H9 (cell line): ENCODE data around the gene WASHC3. TPM values are rescaled to one million over a fixed set of nuclear protein-coding genes. Genes with fewer than 3 reads are reported as not detected.

Source experiments
- DNase-seq: peaks from one replicate; pipeline ENCODE4 v3.0.0-alpha.2; 2017
- H2AFZ ChIP-seq: one replicate; pipeline ENCODE4 v1.6.1; 2013; ENCODE audit warnings: mild to moderate bottlenecking, low read length, control low read depth, moderate library complexity
- H2AK5ac ChIP-seq: 2 replicates; pipeline ENCODE4 v1.6.1; 2013; ENCODE audit warnings: low read length, control low read depth, mixed read lengths; ENCODE audit not compliant: insufficient read length
- H2BK120ac ChIP-seq: one replicate; pipeline ENCODE4 v1.6.1; 2013; ENCODE audit warnings: low read depth, mild to moderate bottlenecking, low read length, control low read depth, inconsistent platforms; ENCODE audit not compliant: poor library complexity, severe bottlenecking
- H2BK12ac ChIP-seq: 2 replicates; pipeline ENCODE4 v1.6.1; 2013; ENCODE audit warnings: low read length, control low read depth, mixed read lengths, low read depth; ENCODE audit not compliant: insufficient read length
- H2BK15ac ChIP-seq: 2 replicates; pipeline ENCODE4 v1.6.1; 2013; ENCODE audit warnings: low read depth, low read length, control low read depth
- H2BK20ac ChIP-seq: one replicate; pipeline ENCODE4 v1.6.1; 2013; ENCODE audit warnings: low read depth, mild to moderate bottlenecking, low read length, control low read depth, inconsistent platforms; ENCODE audit not compliant: poor library complexity, severe bottlenecking
- H2BK5ac ChIP-seq: 2 replicates; pipeline ENCODE4 v1.6.1; 2013; ENCODE audit warnings: low read length, control low read depth, mixed read lengths; ENCODE audit not compliant: insufficient read length
- H3K14ac ChIP-seq: 2 replicates; pipeline ENCODE4 v1.6.1; 2013; ENCODE audit warnings: low read length, control low read depth; ENCODE audit not compliant: insufficient read depth
- H3K18ac ChIP-seq: 2 replicates; pipeline ENCODE4 v1.6.1; 2013; ENCODE audit warnings: low read depth, mild to moderate bottlenecking, mixed read lengths, low read length, control low read depth; ENCODE audit not compliant: insufficient read length
- H3K23ac ChIP-seq: 2 replicates; pipeline ENCODE4 v1.6.1; 2013; ENCODE audit warnings: low read length, control low read depth, mixed read lengths, low read depth; ENCODE audit not compliant: insufficient read length
- H3K23me2 ChIP-seq: 2 replicates; pipeline ENCODE4 v1.6.1; 2013; ENCODE audit warnings: low read depth, mild to moderate bottlenecking, mixed read lengths, low read length, control low read depth; ENCODE audit not compliant: insufficient read length, poor library complexity, severe bottlenecking
- H3K27ac ChIP-seq: 2 replicates; pipeline ENCODE4 v1.5.1; 2013; ENCODE audit warnings: low read length, control low read depth, mixed read lengths, low read depth; ENCODE audit not compliant: insufficient read length
- H3K27me3 ChIP-seq: 2 replicates; pipeline ENCODE4 v1.6.1; 2013; ENCODE audit warnings: low read length, control low read depth, inconsistent platforms; ENCODE audit not compliant: insufficient read depth
- H3K4ac ChIP-seq: 2 replicates; pipeline ENCODE4 v1.6.1; 2013; ENCODE audit warnings: low read depth, mild to moderate bottlenecking, control low read depth, inconsistent platforms, low read length, moderate library complexity
- H3K4me1 ChIP-seq: 2 replicates; pipeline ENCODE4 v1.6.1; 2013; ENCODE audit warnings: low read length, control low read depth, inconsistent platforms; ENCODE audit not compliant: insufficient read depth
- H3K4me2 ChIP-seq: 2 replicates; pipeline ENCODE4 v1.6.1; 2013; ENCODE audit warnings: low read length, control low read depth, mixed read lengths; ENCODE audit not compliant: insufficient read length, insufficient read depth
- H3K56ac ChIP-seq: 2 replicates; pipeline ENCODE4 v1.6.1; 2013; ENCODE audit warnings: low read depth, mild to moderate bottlenecking, mixed read lengths, low read length, control low read depth; ENCODE audit not compliant: insufficient read length
- H3K79me1 ChIP-seq: 2 replicates; pipeline ENCODE4 v1.6.1; 2013; ENCODE audit warnings: low read depth, mild to moderate bottlenecking, moderate library complexity, low read length, control low read depth, inconsistent platforms; ENCODE audit not compliant: insufficient read depth, poor library complexity, severe bottlenecking
- H3K79me2 ChIP-seq: 2 replicates; pipeline ENCODE4 v1.6.1; 2013; ENCODE audit warnings: low read length, control low read depth, inconsistent platforms; ENCODE audit not compliant: insufficient read depth
- H3K9ac ChIP-seq: 2 replicates; pipeline ENCODE4 v1.6.1; 2013; ENCODE audit warnings: low read length, control low read depth, mixed read lengths; ENCODE audit not compliant: insufficient read length; ENCODE audit errors: extremely low read depth
- H3K9me3 ChIP-seq: one replicate; pipeline ENCODE4 v1.6.1; 2013; ENCODE audit warnings: low read depth, low read length, inconsistent platforms; ENCODE audit not compliant: control insufficient read depth
- H3T11ph ChIP-seq: one replicate; pipeline ENCODE4 v1.6.1; 2013; ENCODE audit warnings: mild to moderate bottlenecking, low read length, control low read depth, inconsistent platforms
- H4K20me1 ChIP-seq: one replicate; pipeline ENCODE4 v1.6.1; 2013; ENCODE audit not compliant: control insufficient read depth, insufficient read length, insufficient read depth
- H4K5ac ChIP-seq: 2 replicates; pipeline ENCODE4 v1.6.1; 2013; ENCODE audit warnings: low read depth, mild to moderate bottlenecking, mixed read lengths, low read length, control low read depth; ENCODE audit not compliant: insufficient read length
- H4K8ac ChIP-seq: replicated peaks from 2 replicates; pipeline ENCODE4 v1.6.1; 2013; ENCODE audit warnings: low read length, control low read depth, mixed read lengths, low read depth; ENCODE audit not compliant: insufficient read length
- H4K91ac ChIP-seq: 2 replicates; pipeline ENCODE4 v1.6.1; 2013; ENCODE audit warnings: low read depth, mild to moderate bottlenecking, moderate library complexity, mixed read lengths, low read length, control low read depth; ENCODE audit not compliant: insufficient read length
- H3K27ac Mint-ChIP-seq, 3 experiments: 2 replicates in 2 of 3; 3 replicates in 1 of 3; pipeline ENCODE4 v1.8.0; 2020 to 2021; ENCODE audit warnings: mixed read lengths in 3 of 3, mild to moderate bottlenecking in 1 of 3, moderate library complexity in 1 of 3
- H3K27me3 Mint-ChIP-seq: 2 replicates; pipeline ENCODE4 v1.8.0; 2021; ENCODE audit warnings: low read depth, mild to moderate bottlenecking, moderate library complexity, mixed read lengths
- H3K36me3 Mint-ChIP-seq, 3 experiments: 2 replicates in 2 of 3; 3 replicates in 1 of 3; pipeline ENCODE4 v1.8.0; 2020 to 2021; ENCODE audit warnings: low read depth in 3 of 3, mixed read lengths in 3 of 3; ENCODE audit not compliant: insufficient read depth in 1 of 3
- H3K4me1 Mint-ChIP-seq, 2 experiments: 2 replicates each; pipeline ENCODE4 v1.8.0; 2020; ENCODE audit warnings: mixed read lengths in 2 of 2
- H3K4me3 Mint-ChIP-seq, 2 experiments: 2 replicates in 1 of 2; 3 replicates in 1 of 2; pipeline ENCODE4 v1.8.0; 2020 to 2021; ENCODE audit warnings: mild to moderate bottlenecking in 2 of 2, mixed read lengths in 2 of 2, moderate library complexity in 1 of 2
- H3K9me3 Mint-ChIP-seq, 2 experiments: 2 replicates in 1 of 2; 3 replicates in 1 of 2; pipeline ENCODE4 v1.8.0; 2020; ENCODE audit warnings: mild to moderate bottlenecking in 2 of 2, mixed read lengths in 2 of 2, moderate library complexity in 1 of 2
- CTCF ChIP-seq: fragments of 200-600 bp; sonication (generic); conservative IDR thresholded peaks from 3 replicates; pipeline ENCODE4 v1.8.0; 2021; ENCODE audit warnings: antibody characterized with exemption, mild to moderate bottlenecking
- WGBS: extraction: QIAGEN DNeasy Blood & Tissue Kit; methylation state at CpG from one replicate; pipeline ENCODE4 v1.1.7; 2013; ENCODE audit warnings: missing lambda C conversion rate, low lambda C conversion rate, mixed read lengths; ENCODE audit not compliant: insufficient read length; ENCODE audit errors: extremely low coverage; 5-methylcytosine and 5-hydroxymethylcytosine counted together
- total RNA-seq: library from RNA; stranded (reverse); gene quantifications from 2 replicates; pipeline ENCODE4 v1.2.1, GENCODE V29; 2021

WASHC3 gene
- total RNA-seq, 1 experiment from 2014 or later = 14.1 TPM

GRCh38 chr12:102064476-102064875, 2.7 kb upstream of the WASHC3 start:
- Mint-ChIP-seq H3K27me3 (no peaks in the 10 kb centered on the region), H3K4me3 (no peak overlapping the region), H3K27ac (no peak overlapping the region), H3K36me3 (no peaks in the 10 kb centered on the region), H3K9me3 (no peaks in the 10 kb centered on the region), H3K4me1 (peaks cover 6 to 8% of the 10 kb centered on the region in 2 experiments; a peak in 3 of 4 replicates)
- Histone ChIP-seq H2BK5ac (no peak overlapping the region), H3K79me1 (no peaks in the 10 kb centered on the region), H2AFZ (no peak overlapping the region), H4K20me1 (no peaks in the 10 kb centered on the region), H4K5ac (no peak overlapping the region), H2BK20ac (no peak overlapping the region), H3K4me2 (no peak overlapping the region), H2BK120ac (no peak overlapping the region), H3K18ac (no peak overlapping the region), H3K27me3 (no peaks in the 10 kb centered on the region), H3K56ac (no peak overlapping the region), H3K9ac (no peak overlapping the region), H3K4ac (no peak overlapping the region), H4K91ac (no peak overlapping the region), H3T11ph (no peak overlapping the region), H3K9me3 (no peaks in the 10 kb centered on the region), H3K4me1 (no peaks in the 10 kb centered on the region), H3K27ac (no peak overlapping the region), H3K79me2 (no peaks in the 10 kb centered on the region), H2AK5ac (no peak overlapping the region), H3K23ac (no peak overlapping the region), H3K14ac (no peak overlapping the region), H2BK15ac (no peak overlapping the region), H2BK12ac (no peak overlapping the region), H4K8ac (no peak overlapping the region), H3K23me2 (no peaks in the 10 kb centered on the region)
- TF ChIP-seq CTCF = no peak
- WGBS = no CpG with 5 or more reads among the region's 1 CpG
- DNase-seq = no peak
